GM21367 (cell line): Measurements from ENCODE around the gene BRPF3.

Source experiments
- ATAC-seq: cut with Tn5 transposase; IDR thresholded peaks from one replicate; pipeline ENCODE4 v1.9.1; 2021; ENCODE audit not compliant: unreplicated experiment

The BRPF3 gene

GRCh38 chr6:36196113-36196879, at the start of gene BRPF3:
BRPF3 (plus strand) TSS chr6:36196744; CDS start chr6:36200323, 3,579 bp downstream.
- no peak for ATAC-seq

- no peak for ATAC-seq
Observed at GRCh38 chr6:36147294-36147693, 49.2 kb upstream of the BRPF3 start.

DNA sequence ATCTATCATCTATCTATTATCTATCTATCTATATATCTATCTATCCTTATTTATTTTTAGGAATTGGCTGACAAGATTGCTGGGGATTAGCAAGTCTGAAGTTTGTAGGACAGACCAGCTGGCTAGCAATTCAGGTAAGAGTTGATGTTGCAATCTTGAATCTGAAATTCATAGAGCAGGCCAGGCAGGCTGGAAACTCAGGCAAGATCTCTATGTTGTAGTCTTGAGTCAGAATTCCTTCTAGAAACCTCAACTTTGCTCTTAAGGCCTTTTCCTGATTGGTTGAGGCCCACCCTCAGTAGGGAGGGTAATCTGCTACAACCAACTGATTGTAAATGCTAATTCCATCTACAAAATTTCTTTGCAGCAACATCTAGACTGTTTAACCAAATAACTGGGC, 47.1 kb upstream of the BRPF3 start:
- ATAC-seq: no peak

DNA sequence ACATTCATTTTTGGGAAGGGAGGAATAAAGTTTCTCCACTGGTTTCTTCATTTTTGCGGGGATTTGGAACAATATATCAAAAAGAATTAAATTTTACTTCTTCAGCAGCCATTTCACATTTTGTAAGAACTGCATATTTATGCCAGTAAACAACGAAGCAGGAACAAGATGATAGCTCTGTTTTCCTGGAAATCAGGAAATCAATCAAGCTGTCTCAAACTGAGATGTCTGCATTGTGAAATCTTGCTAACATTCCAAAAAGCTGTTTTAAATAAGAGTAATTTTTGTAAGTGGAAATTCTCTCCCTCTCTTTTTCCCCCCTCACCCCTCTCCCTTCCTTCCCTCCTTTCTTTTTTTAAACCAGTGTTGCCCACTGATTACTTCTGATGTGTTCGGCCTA, 46.3 kb upstream of the BRPF3 start:
- ATAC-seq: no peak

DNA sequence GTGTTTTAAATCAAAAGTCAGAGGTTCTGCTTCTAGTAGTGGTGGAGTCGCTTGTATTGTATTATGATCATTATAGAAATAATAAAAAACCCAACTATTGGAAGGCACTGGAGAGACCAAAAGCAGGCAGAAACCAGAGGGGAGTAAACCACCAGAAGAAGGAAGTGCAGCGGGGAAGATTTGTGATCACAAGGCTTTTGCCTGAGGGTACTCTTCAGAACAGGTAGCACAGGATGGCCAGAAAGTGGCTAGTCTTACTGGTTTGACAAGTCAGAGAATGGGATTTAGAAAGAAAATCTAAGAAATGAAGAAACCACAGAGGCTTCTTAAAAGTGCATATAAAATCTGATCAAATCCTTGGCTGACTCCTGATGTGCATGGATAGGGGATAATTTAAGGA, 42.3 kb upstream of the BRPF3 start:
- ATAC-seq: no peak

- no peak for ATAC-seq
Observed at GRCh38 chr6:36155662-36156061, 40.9 kb upstream of the BRPF3 start.

- ATAC-seq: no peak
Observed at GRCh38 chr6:36160147-36160760, 36.3 kb upstream of the BRPF3 start.

GRCh38 chr6:36169023-36170007, 27.2 kb upstream of the BRPF3 start:
- no peak for ATAC-seq

DNA sequence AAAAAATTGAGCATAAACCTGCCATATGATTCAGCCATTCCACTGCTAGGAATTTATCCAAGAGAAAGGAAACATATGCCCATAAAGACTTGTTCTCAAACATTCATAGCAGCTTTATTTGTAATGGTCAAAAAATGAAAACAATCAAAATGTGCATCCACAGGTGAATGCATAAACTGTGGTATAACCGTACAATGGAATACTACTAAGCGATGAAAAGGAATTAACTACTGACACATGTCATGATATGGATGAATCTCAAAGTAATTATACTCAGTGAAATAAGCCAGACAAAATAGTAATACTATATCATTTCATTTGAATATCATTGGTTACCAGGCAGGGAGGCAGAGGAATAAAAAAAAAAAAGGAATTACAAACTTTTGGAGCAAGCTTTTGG, 25.8 kb upstream of the BRPF3 start:
- no peak for ATAC-seq

DNA sequence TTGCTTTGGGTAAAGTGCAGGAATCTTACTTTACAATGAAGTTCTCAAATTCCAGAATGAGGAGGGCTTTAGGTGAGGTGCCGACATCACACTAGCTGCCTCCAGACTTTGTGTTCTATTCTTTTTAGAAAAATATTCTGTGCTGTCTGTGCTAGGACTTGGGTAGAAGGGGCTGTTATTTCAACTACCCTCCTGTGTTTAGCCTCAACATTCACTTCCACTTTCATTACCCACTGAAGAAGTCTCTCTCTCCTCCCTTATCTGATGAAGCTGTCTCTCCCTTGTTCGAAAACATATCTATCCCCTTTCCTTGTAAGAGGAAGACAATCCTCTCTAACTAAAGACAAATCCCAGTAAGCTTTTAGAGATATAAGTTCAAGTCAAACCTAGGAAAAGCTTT, 25.0 kb upstream of the BRPF3 start:
- ATAC-seq: no peak

DNA sequence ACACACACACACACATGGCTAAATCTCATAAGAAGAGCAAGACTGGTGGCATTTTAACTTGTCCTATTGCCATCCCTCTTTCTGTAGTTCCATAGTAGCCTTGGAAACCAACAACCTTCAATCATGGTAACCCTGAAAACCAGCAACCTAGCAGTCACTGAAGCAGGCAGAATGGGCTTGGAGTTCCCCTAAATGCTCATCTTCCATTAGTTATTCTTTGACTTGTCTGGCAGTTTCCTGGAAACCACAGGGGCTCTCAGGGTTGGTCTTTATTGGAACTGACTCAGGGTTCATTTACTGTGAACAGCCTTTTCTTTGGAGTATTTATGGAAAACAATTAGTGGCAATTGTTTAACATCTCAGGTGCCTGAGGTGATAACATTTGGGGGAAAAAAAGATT, 19.4 kb upstream of the BRPF3 start:
- no peak for ATAC-seq

- no peak for ATAC-seq
Observed at GRCh38 chr6:36178544-36178943, 18.0 kb upstream of the BRPF3 start.

GRCh38 chr6:36180126-36180525, 16.4 kb upstream of the BRPF3 start:
- ATAC-seq: no peak

- no peak for ATAC-seq
Observed at GRCh38 chr6:36184311-36184710, 12.2 kb upstream of the BRPF3 start.

GRCh38 chr6:36186199-36186598, 10.3 kb upstream of the BRPF3 start:
- no peak for ATAC-seq

DNA sequence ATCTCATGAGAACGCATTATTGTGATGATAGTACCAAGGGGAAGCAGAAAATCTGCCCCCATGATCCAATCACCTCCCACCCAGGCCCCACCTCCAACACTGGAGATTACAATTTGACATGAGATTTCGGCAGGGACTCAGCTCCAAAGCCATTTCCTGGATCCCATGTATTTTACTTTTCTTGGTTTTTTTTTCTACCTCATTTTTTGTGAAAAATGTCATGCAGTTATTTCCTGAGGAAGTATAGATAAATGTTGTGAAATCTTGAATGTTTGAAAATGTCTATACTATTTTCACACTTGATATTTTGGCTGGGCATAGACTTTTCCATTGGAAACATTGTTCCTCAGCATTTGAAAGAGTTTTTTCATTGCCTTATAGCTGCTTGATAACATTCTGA, 9.1 kb upstream of the BRPF3 start:
- ATAC-seq: no peak

DNA sequence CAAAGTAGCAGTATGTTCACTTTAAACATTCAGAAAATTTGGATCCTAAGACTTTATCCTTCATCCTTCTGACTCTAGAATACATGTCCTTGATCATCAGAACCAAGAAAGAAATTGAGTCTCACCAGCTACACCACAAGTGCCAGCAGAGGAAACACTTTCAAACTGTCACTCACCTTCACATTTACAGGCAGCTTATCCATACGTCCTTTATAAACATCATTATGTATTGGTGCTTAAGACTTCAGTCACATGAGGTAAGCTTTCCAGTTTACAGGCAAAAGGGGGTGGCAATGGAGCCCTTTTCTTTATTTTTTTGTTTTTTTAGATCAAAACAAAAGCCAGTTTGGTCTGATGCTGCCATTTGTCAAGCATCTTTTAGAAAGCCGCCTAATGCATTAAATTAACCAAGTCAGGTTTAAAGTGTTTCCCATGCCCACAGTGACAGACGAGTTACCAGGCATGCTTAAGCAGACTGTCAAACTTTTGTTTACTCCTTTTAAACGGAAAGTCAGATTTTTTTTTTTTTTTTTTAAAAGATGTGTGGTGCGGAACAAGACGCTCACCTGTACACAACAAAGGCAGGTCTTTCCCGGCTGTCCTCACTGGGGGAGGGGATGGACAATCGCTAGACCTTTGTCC, 952 bp upstream of the BRPF3 start:
- no peak for ATAC-seq

DNA sequence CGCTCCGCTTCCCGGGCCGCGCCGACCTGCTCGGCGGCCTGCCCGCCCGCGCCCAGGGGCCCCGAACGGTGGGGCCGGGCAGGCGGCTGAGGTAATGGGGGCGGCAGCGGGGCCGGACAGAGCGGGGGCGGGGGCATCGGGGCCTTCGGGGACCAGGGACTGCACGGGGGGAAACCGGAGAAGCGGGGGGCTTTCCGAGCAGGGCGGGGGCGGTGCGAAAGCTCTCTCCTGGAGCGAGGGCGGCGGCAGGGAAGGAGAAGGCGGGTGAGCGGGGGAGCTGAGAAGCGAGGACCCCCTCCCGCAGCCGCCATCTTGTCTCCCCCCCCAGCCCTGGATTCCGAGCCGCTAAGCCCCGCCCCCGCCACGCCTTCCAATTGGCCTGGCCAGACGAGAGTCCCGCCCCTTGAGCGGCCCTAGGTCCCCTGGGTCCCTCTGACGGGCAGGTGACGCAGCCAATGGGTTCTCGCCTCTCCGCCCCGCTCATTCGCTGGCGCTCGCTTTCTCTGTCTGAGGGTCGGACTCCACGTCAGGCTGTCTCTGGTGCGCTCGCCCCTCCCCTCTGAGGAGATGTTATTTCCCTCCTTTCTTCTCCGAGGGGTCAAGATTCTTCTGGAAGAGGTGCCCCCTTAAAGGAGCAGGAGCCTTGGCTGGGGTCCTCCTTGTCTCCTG, 470 bp downstream of the BRPF3 start:
- ATAC-seq: peak; percentile 93

DNA sequence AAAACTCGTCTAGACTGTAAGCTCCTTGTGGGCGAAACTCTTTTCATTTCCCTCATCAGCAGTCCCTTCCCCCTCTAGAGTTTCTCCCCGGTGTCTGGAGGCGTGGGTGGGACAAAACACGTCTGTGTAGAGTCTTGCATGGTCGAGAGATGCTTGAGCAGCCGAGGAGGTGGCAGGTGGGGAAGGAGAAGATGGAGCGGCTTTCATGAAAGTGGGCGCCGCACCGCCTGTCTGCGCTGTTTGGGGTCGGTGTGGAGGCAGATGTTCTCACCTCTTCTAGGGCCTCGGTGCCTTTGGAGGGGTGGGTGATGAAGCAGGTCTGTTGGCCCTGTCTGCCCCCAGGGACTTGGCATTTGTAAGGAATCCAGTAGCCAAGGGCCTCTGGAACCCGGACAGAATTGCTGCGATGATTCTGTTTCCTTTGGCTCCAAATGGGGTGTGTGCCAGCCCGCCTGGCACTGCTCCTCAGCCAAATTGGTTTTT, 1.2 kb downstream of the BRPF3 start:
- no peak for ATAC-seq

GRCh38 chr6:36198986-36199385, 2.4 kb downstream of the BRPF3 start:
- no peak for ATAC-seq
